Central memory CD4-positive, alpha-beta T cell (primary cell): Measurements from ENCODE around the gene SPARCL1.
A peak's percentile ranks its signal among the peaks of the same experiment; 100 is the strongest.
"Not testable (repeated sequence)": the region's sequence is repeated elsewhere in the genome, so short reads cannot be mapped to it uniquely, and the experiment has no call there.

Experiments
- DNase-seq: peaks from one replicate; pipeline ENCODE4 v3.0.0; 2022
- total RNA-seq, 3 experiments: gene quantifications; one replicate each; lab custom pipeline; 2026; lab: John Stamatoyannopoulos, UW

The SPARCL1 gene
- 0 reads per million in 3 experiments for total RNA-seq

GRCh38 chr4:87529187-87529586 is at the start of gene SPARCL1:
Gene SPARCL1, minus strand, starts transcription at chr4:87529376. Its CDS starts 29,802 bp downstream, at chr4:87499574.
- no peak for DNase-seq

GRCh38 chr4:87575983-87576382 is 46.8 kb upstream of the SPARCL1 start:
- no peak for DNase-seq

- DNase-seq: no peak
Observed at GRCh38 chr4:87575408-87575807, 46.2 kb upstream of the SPARCL1 start.

GRCh38 chr4:87574996-87575395 is 45.8 kb upstream of the SPARCL1 start:
- no peak for DNase-seq

- not testable (repeated sequence) for DNase-seq
Observed at GRCh38 chr4:87574376-87574775, 45.2 kb upstream of the SPARCL1 start.

GRCh38 chr4:87570290-87570805 is 41.2 kb upstream of the SPARCL1 start:
- no peak for DNase-seq

GRCh38 chr4:87567191-87567590 is 38.0 kb upstream of the SPARCL1 start:
- no peak for DNase-seq

- no peak for DNase-seq
Observed at GRCh38 chr4:87566276-87566675, 37.1 kb upstream of the SPARCL1 start.

GRCh38 chr4:87565746-87566145 is 36.6 kb upstream of the SPARCL1 start:
- no peak for DNase-seq

- DNase-seq: no peak
Observed at GRCh38 chr4:87560802-87561201, 31.6 kb upstream of the SPARCL1 start.

- peak; percentile 30 for DNase-seq
Observed at GRCh38 chr4:87559090-87559837, 30.1 kb upstream of the SPARCL1 start.

- DNase-seq: no peak
Observed at GRCh38 chr4:87557348-87557747, 28.2 kb upstream of the SPARCL1 start.

- DNase-seq: no peak
Observed at GRCh38 chr4:87555773-87556619, 26.8 kb upstream of the SPARCL1 start.

- no peak for DNase-seq
Observed at GRCh38 chr4:87553182-87553581, 24.0 kb upstream of the SPARCL1 start.

GRCh38 chr4:87551361-87551760 is 22.2 kb upstream of the SPARCL1 start:
- DNase-seq: no peak

GRCh38 chr4:87547016-87547708 is 18.0 kb upstream of the SPARCL1 start:
- no peak for DNase-seq

GRCh38 chr4:87545052-87545451 is 15.9 kb upstream of the SPARCL1 start:
- DNase-seq: no peak

- no peak for DNase-seq
Observed at GRCh38 chr4:87543835-87544461, 14.8 kb upstream of the SPARCL1 start.

GRCh38 chr4:87542734-87543312 is 13.6 kb upstream of the SPARCL1 start:
- no peak for DNase-seq

GRCh38 chr4:87541956-87542709 is 13.0 kb upstream of the SPARCL1 start:
- DNase-seq: no peak

- no peak for DNase-seq
Observed at GRCh38 chr4:87541521-87541920, 12.3 kb upstream of the SPARCL1 start.
